Activated CD8-positive, alpha-beta T cell treated with anti-CD3 and anti-CD28 coated beads for 36 hours (primary cell): ENCODE measurements around the gene ST8SIA6. TPM values are rescaled to one million over a fixed set of nuclear protein-coding genes. Genes with fewer than 3 reads are reported as not detected.
A peak's percentile ranks its signal among the peaks of the same experiment; 100 is the strongest.

Experiments
- ATAC-seq: fragments of 200-7000 bp; cut with Tn5 transposase; one replicate; pipeline ENCODE4 v1.10.0; 2021; ENCODE audit warnings: mild to moderate bottlenecking, moderate library complexity
- CTCF ChIA-PET: fragments of 350-600 bp; sonication (Branson Sonifier 250); formaldehyde crosslinking; loops from one replicate; lab custom pipeline; 2021; ENCODE audit warnings: antibody characterized with exemption; lab: Charles Lee
- POLR2A ChIA-PET: fragments of 350-600 bp; sonication (Branson Sonifier 250); formaldehyde crosslinking; loops from one replicate; lab custom pipeline; 2021; ENCODE audit warnings: antibody characterized with exemption; lab: Charles Lee
- DNase-seq: peaks from one replicate; pipeline ENCODE4 v3.0.0-alpha.2; 2020
- H3K27ac Mint-ChIP-seq: one replicate; pipeline ENCODE4 v1.8.0; 2021; ENCODE audit warnings: mild to moderate bottlenecking, mixed read lengths
- H3K27me3 Mint-ChIP-seq: one replicate; pipeline ENCODE4 v1.8.0; 2021; ENCODE audit warnings: mixed read lengths
- H3K36me3 Mint-ChIP-seq: one replicate; pipeline ENCODE4 v1.8.0; 2021; ENCODE audit warnings: low read depth, mixed read lengths
- H3K4me1 Mint-ChIP-seq: one replicate; pipeline ENCODE4 v1.8.0; 2021; ENCODE audit warnings: low read depth, mixed read lengths
- H3K4me3 Mint-ChIP-seq: one replicate; pipeline ENCODE4 v1.8.0; 2021; ENCODE audit warnings: mild to moderate bottlenecking, moderate library complexity, mixed read lengths
- H3K9me3 Mint-ChIP-seq: one replicate; pipeline ENCODE4 v1.8.0; 2021; ENCODE audit warnings: mixed read lengths
- intact Hi-C: fragments of 100-400 bp; cut with micrococcal nuclease; formaldehyde crosslinking; loops from one replicate; pipeline ENCODE4 v1.10.0; 2022
- total RNA-seq, 2 experiments: library from RNA; stranded (reverse); gene quantifications; one replicate each; pipeline ENCODE4 v1.2.3, GENCODE V29; 2021
- TF ChIP-seq, protein P1 (sequence below): fragments of 200-600 bp; IDR thresholded peaks from one replicate; pipeline ENCODE4 v1.8.0; 2022; ENCODE audit warnings: antibody characterized with exemption, mild to moderate bottlenecking

ST8SIA6 gene
- total RNA-seq, 2 experiments from 2014 or later: not detected

DNA sequence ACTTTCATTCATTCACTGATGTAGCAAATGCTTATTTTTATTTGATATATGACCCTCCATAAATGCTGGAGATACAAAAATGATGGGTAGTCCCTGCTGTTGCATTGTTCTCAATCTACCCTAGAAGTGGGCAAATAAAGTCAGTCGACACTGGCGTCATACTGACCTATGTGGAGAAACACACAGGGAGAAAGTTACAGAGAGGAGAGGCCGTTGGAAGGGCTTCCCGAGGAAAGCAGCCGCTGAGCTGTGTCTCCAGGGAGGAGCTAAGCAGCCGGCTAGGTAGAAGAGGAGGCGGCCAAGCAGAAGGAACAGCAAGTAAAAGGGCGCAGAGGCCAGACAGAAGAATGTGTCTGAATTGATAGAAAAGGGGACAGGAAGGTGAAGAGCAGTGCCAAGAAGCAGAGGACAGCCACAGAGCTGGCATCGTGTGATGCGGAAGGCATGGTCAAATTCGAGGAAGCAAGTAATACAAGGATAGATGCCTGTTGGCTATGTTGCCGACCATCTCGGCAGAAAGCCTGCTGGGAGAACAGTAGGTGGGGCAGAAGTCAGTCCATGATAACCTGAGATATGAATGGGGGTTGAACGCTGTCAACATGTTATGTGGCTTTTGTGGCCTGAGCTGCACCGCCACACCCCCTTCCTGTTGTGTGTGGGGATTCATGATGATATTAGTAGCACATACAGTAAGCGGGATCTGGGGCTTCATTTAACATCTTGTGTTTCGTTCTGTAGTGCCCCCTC lies 25.9 kb downstream of the ST8SIA6 start:
- H3K4me1 Mint-ChIP-seq: peaks cover 68% of the 10 kb centered on the region
- POLR2A ChIA-PET: no interaction called here
- CTCF ChIA-PET: interaction anchor here (1.0 to 5.2 kb wide), 9 partner anchors 8 to 284 kb away, joined by 3 to 40 read pairs (median 9); no protein-coding TSS in a partner anchor
- no peaks in the 10 kb centered on the region for H3K36me3 Mint-ChIP-seq
- TF ChIP-seq, protein P1, sequence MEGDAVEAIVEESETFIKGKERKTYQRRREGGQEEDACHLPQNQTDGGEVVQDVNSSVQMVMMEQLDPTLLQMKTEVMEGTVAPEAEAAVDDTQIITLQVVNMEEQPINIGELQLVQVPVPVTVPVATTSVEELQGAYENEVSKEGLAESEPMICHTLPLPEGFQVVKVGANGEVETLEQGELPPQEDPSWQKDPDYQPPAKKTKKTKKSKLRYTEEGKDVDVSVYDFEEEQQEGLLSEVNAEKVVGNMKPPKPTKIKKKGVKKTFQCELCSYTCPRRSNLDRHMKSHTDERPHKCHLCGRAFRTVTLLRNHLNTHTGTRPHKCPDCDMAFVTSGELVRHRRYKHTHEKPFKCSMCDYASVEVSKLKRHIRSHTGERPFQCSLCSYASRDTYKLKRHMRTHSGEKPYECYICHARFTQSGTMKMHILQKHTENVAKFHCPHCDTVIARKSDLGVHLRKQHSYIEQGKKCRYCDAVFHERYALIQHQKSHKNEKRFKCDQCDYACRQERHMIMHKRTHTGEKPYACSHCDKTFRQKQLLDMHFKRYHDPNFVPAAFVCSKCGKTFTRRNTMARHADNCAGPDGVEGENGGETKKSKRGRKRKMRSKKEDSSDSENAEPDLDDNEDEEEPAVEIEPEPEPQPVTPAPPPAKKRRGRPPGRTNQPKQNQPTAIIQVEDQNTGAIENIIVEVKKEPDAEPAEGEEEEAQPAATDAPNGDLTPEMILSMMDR: no peak
- peak; percentile 82 for DNase-seq
- peak; percentile 78 for ATAC-seq
- H3K27ac Mint-ChIP-seq: peak overlapping the region; percentile 57
- H3K9me3 Mint-ChIP-seq: no peaks in the 10 kb centered on the region
- peak overlapping the region; percentile 59 for H3K4me3 Mint-ChIP-seq
- peaks cover 2% of the 10 kb centered on the region for H3K27me3 Mint-ChIP-seq
- intact Hi-C loops: loop anchor here (10.0 kb wide), 1 partner anchor 594 kb away; no protein-coding TSS in a partner anchor

DNA sequence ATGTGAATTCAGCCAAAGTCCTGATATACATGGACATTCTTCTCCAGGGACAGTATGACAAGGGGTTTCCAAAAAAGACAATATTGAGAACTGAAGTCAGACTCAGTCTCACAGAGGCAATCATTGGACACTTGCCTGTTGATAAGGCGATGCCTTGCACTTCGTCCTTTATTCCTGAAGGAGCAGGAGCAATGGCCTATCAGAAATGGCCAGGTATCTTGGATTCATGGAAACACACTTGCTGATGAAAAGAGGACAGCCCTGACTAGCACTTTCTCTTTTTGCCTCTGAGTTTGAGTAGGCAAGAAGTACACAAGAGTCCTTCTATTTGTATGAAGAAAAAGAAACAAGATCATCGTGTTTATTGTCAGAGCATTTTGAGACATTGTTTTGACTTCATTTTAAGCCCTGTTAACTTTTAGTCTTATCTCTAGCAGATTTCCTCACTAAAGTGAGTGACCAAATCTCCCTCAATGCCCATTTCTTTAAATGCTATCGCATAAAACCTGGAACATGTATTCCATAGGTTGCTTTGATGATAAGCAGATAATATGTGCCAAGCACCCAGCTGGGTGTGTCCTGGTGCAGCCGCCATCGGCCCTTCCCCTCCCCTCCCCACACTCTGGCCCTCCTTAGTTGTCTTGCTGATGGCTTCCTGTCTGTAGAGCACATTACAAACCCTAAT lies 26.6 kb downstream of the ST8SIA6 start:
- ChIA-PET CTCF (interaction anchor here (2.0 to 5.2 kb wide), 4 partner anchors 16 to 138 kb away, joined by 8 to 40 read pairs (median 23); no protein-coding TSS in a partner anchor), POLR2A (interaction anchor here (0.7 kb wide), 1 partner anchor 544 kb away, joined by 3 read pairs; no protein-coding TSS in a partner anchor)
- TF ChIP-seq, protein P1: no peak
- no peaks in the 10 kb centered on the region for H3K36me3 Mint-ChIP-seq
- peaks cover 2% of the 10 kb centered on the region for H3K27me3 Mint-ChIP-seq
- peak overlapping the region; percentile 57 for H3K27ac Mint-ChIP-seq
- no peaks in the 10 kb centered on the region for H3K9me3 Mint-ChIP-seq
- ATAC-seq (no peak), DNase-seq (no peak)
- intact Hi-C loops: loop anchor here (10.0 kb wide), 1 partner anchor 593 kb away; no protein-coding TSS in a partner anchor
- peak overlapping the region; percentile 59 for H3K4me3 Mint-ChIP-seq
- H3K4me1 Mint-ChIP-seq: peaks cover 73% of the 10 kb centered on the region

DNA sequence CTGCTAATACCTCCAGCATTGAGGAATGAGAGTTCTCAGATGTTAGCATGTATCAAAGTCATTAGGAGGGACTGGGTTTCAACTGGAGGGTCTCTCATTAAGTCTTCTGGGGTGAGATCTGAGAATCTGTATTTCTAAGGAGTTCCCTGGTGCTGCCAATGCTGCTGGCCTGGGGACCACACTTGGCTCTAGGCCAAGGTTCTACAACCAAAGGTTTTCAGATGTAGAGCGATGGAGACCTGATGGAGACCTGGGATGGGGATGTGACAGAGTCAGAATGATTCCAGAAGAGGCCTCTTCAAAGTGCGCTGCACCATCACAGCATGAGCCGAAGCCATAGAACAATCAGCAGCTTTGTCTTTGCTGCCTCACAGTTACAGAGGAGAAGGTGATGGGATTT lies 27.2 kb downstream of the ST8SIA6 start:
- no peak overlapping the region for H3K27ac Mint-ChIP-seq
- no peaks in the 10 kb centered on the region for H3K36me3 Mint-ChIP-seq
- CTCF ChIA-PET: interaction anchor here (4.7 kb wide), 1 partner anchor 18 kb away, joined by 34 read pairs; no protein-coding TSS in a partner anchor
- H3K4me1 Mint-ChIP-seq: peaks cover 73% of the 10 kb centered on the region
- DNase-seq (no peak), ATAC-seq (no peak)
- no peaks in the 10 kb centered on the region for H3K9me3 Mint-ChIP-seq
- POLR2A ChIA-PET: interaction anchor here (0.7 kb wide), 1 partner anchor 545 kb away, joined by 3 read pairs; no protein-coding TSS in a partner anchor
- intact Hi-C loops: loop anchor here (10.0 kb wide), 1 partner anchor 592 kb away; no protein-coding TSS in a partner anchor
- TF ChIP-seq, protein P1: no peak
- H3K27me3 Mint-ChIP-seq: peaks cover 2% of the 10 kb centered on the region
- H3K4me3 Mint-ChIP-seq: no peak overlapping the region

DNA sequence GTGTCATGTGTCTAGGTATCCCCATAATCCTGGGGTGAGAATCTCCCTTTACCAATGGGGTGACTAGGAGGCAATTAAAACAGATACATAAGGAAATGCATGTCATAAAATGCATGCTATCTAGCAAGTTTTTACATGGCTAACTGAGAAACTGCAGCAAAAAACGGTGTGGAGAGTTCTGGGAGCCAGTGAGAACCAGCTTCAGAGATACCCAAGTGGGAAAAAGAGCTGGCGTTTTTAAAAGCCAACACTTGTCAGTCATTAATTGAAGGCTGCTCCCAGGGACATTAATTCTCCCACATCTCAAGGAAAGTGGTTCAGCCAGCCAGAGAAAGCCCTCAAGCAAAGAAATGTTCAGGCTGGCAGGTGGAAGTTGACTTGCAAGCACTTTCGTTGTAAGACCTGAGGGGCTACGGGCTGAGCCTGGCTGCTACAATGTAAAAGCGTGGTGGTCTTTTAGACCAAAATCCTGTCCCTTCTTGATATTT lies 28.1 kb downstream of the ST8SIA6 start:
- CTCF ChIA-PET: interaction anchor here (1.0 to 4.7 kb wide), 2 partner anchors 17 to 598 kb away, joined by 3 to 34 read pairs; no protein-coding TSS in a partner anchor

More for the DNA sequence above, 28.1 kb downstream of the ST8SIA6 start:
- DNase-seq (no peak), ATAC-seq (no peak)
- Mint-ChIP-seq H3K9me3 (no peaks in the 10 kb centered on the region), H3K4me3 (no peak overlapping the region), H3K27me3 (no peaks in the 10 kb centered on the region), H3K4me1 (peaks cover 69% of the 10 kb centered on the region), H3K27ac (no peak overlapping the region), H3K36me3 (no peaks in the 10 kb centered on the region)
- TF ChIP-seq, protein P1: no peak
- intact Hi-C loops: loop anchor here (10.0 kb wide), 1 partner anchor 592 kb away; no protein-coding TSS in a partner anchor
- POLR2A ChIA-PET: no interaction called here
